Myocyte (in vitro differentiated cells): ENCODE results near the gene THADA. TPM values are rescaled to one million over a fixed set of nuclear protein-coding genes. Genes with fewer than 3 reads are reported as not detected.

Experiments
- DNase-seq: peaks from one replicate; pipeline ENCODE4 v3.0.0-alpha.2; 2012; ENCODE audit warnings: low read depth
- total RNA-seq: library from RNA; depleted of rRNA; stranded (reverse); fragments of >200 nt; gene quantifications from 2 replicates; pipeline ENCODE4 v1.2.3, GENCODE V29; 2014

Gene THADA
- total RNA-seq, 1 donor from 2014 or later = 16.9 TPM

- no peak for DNase-seq
Measured at GRCh38 chr2:43214253-43214652, 381.6 kb downstream of the THADA start.

GRCh38 chr2:43212931-43213330 is 382.9 kb downstream of the THADA start:
- no peak for DNase-seq

- DNase-seq = no peak
Measured at GRCh38 chr2:43212216-43212835, 383.5 kb downstream of the THADA start.

- DNase-seq = no peak
Measured at GRCh38 chr2:43210467-43211303, 385.2 kb downstream of the THADA start.

GRCh38 chr2:43210125-43210466 is 385.7 kb downstream of the THADA start:
- no peak for DNase-seq

GRCh38 chr2:43209204-43209717 is 386.6 kb downstream of the THADA start:
- DNase-seq = no peak

- no peak for DNase-seq
Measured at GRCh38 chr2:43207553-43208300, 388.1 kb downstream of the THADA start.

- no peak for DNase-seq
Measured at GRCh38 chr2:43206602-43207001, 389.2 kb downstream of the THADA start.

GRCh38 chr2:43203373-43203772 is 392.5 kb downstream of the THADA start:
- no peak for DNase-seq

- no peak for DNase-seq
Measured at GRCh38 chr2:43202289-43202688, 393.5 kb downstream of the THADA start.

GRCh38 chr2:43201497-43201896 is 394.3 kb downstream of the THADA start:
- DNase-seq = no peak

- no peak for DNase-seq
Measured at GRCh38 chr2:43201016-43201415, 394.8 kb downstream of the THADA start.

- no peak for DNase-seq
Measured at GRCh38 chr2:43199492-43200488, 396.0 kb downstream of the THADA start.

GRCh38 chr2:43198263-43198662 is 397.6 kb downstream of the THADA start:
- DNase-seq = no peak

- DNase-seq = no peak
Measured at GRCh38 chr2:43197588-43197896, 398.3 kb downstream of the THADA start.

GRCh38 chr2:43196768-43197587 is 398.9 kb downstream of the THADA start:
- DNase-seq = no peak

GRCh38 chr2:43194121-43194869 is 401.5 kb downstream of the THADA start:
- DNase-seq = no peak

GRCh38 chr2:43193652-43194120 is 402.2 kb downstream of the THADA start:
- DNase-seq = no peak
